ENCODE data around the gene TST.

TST gene

GRCh38 chr22:37053310-37054055 lies 34.2 kb upstream of the TST start:
- no peak for DNase-seq

GRCh38 chr22:37052386-37053309 lies 33.4 kb upstream of the TST start:
- no peak for DNase-seq

- peak; percentile 55 to 65 for DNase-seq
Measured at GRCh38 chr22:37051391-37052385, 32.4 kb upstream of the TST start, which contains the start of gene KCTD17. Gene KCTD17, plus strand, starts transcription at chr22:37051742. Its CDS starts 19 bp downstream, at chr22:37051761.

- DNase-seq = no peak
Measured at GRCh38 chr22:37050913-37051312, 31.7 kb upstream of the TST start.

- DNase-seq = no peak
Measured at GRCh38 chr22:37049224-37049623, 30.0 kb upstream of the TST start.

GRCh38 chr22:37048133-37048532 lies 28.9 kb upstream of the TST start:
- DNase-seq = no peak

- no peak for DNase-seq
Measured at GRCh38 chr22:37047006-37047405, 27.8 kb upstream of the TST start.

GRCh38 chr22:37046589-37046988 lies 27.3 kb upstream of the TST start:
- DNase-seq = no peak

- no peak for DNase-seq
Measured at GRCh38 chr22:37045958-37046357, 26.7 kb upstream of the TST start.

GRCh38 chr22:37044634-37045625 lies 25.7 kb upstream of the TST start:
- no peak for DNase-seq

GRCh38 chr22:37043828-37044538 lies 24.7 kb upstream of the TST start:
- DNase-seq = peak in 1 of 2 experiments; percentile 45

GRCh38 chr22:37043209-37043827 lies 24.1 kb upstream of the TST start:
- no peak for DNase-seq

- DNase-seq = no peak
Measured at GRCh38 chr22:37039466-37039865, 20.2 kb upstream of the TST start.

GRCh38 chr22:37037669-37038068 lies 18.4 kb upstream of the TST start:
- no peak for DNase-seq

- DNase-seq = no peak
Measured at GRCh38 chr22:37036655-37037377, 17.6 kb upstream of the TST start.

- DNase-seq = no peak
Measured at GRCh38 chr22:37033605-37034430, 14.6 kb upstream of the TST start.

- no peak for DNase-seq
Measured at GRCh38 chr22:37032535-37033460, 13.6 kb upstream of the TST start.

All from NCI-H1930 (cell line).